IMR-90 (cell line): Measurements from ENCODE around the gene DPPA4. TPM values are rescaled to one million over a fixed set of nuclear protein-coding genes. Genes with fewer than 3 reads are reported as not detected.

ENCODE experiments used
- ATAC-seq: fragments of 200-7000 bp; cut with Tn5 transposase; 2 replicates; pipeline ENCODE4 v1.9.1; 2020; ENCODE audit warnings: low read depth, mild to moderate bottlenecking, moderate library complexity
- BruUV-seq: library from RNA; stranded (reverse); fragments of 400-500 nt; replicated peaks from 2 replicates; lab custom pipeline; 2021; lab: Mats Ljungman, UMichigan
- CTCF ChIA-PET: fragments of 300-600 bp; formaldehyde crosslinking; extraction: SDS; loops from one replicate; lab custom pipeline; 2021; ENCODE audit warnings: antibody characterized with exemption; lab: Yijun Ruan, JAX
- POLR2A ChIA-PET: fragments of 300-600 bp; sonication (Branson Sonifier 250); formaldehyde crosslinking; loops from one replicate; lab custom pipeline; 2022; ENCODE audit warnings: antibody characterized with exemption; ENCODE audit not compliant: unreplicated experiment; lab: Charles Lee
- DNase-seq: peaks from one replicate; pipeline ENCODE4 v3.0.0; 2013
- H2AFZ ChIP-seq: replicated peaks from 2 replicates; pipeline ENCODE3; 2013; ENCODE audit warnings: low read length, mild to moderate bottlenecking; ENCODE audit not compliant: poor library complexity
- H2AK5ac ChIP-seq: 2 replicates; pipeline ENCODE4 v1.6.1; 2013; ENCODE audit warnings: low read depth, low read length, inconsistent platforms
- H2AK9ac ChIP-seq: replicated peaks from 2 replicates; pipeline ENCODE3; 2013; ENCODE audit warnings: mild to moderate bottlenecking, low read depth, low read length, moderate library complexity; ENCODE audit not compliant: poor library complexity
- H2BK120ac ChIP-seq: 2 replicates; pipeline ENCODE4 v1.6.1; 2013; ENCODE audit warnings: low read depth, low read length, inconsistent platforms
- H2BK15ac ChIP-seq: 3 replicates; pipeline ENCODE4 v1.6.1; 2013; ENCODE audit warnings: low read depth, low read length, inconsistent platforms
- H2BK20ac ChIP-seq: 2 replicates; pipeline ENCODE4 v1.6.1; 2013; ENCODE audit warnings: low read depth, mild to moderate bottlenecking, inconsistent platforms, low read length, moderate library complexity
- H2BK5ac ChIP-seq: 2 replicates; pipeline ENCODE4 v1.6.1; 2013; ENCODE audit warnings: mild to moderate bottlenecking, low read depth, low read length, inconsistent platforms; ENCODE audit not compliant: poor library complexity, severe bottlenecking
- H3K14ac ChIP-seq: replicated peaks from 2 replicates; pipeline ENCODE4 v1.6.1; 2013; ENCODE audit warnings: low read depth, low read length, inconsistent platforms
- H3K18ac ChIP-seq: 2 replicates; pipeline ENCODE4 v1.6.1; 2013; ENCODE audit warnings: low read depth, low read length, control low read depth
- H3K23ac ChIP-seq: 2 replicates; pipeline ENCODE4 v1.6.1; 2013; ENCODE audit warnings: low read depth, low read length, inconsistent platforms
- H3K27ac ChIP-seq: 2 replicates; pipeline ENCODE4 v1.5.1; 2013; ENCODE audit warnings: mild to moderate bottlenecking, control low read depth, low read length; ENCODE audit not compliant: insufficient read depth
- H3K27me3 ChIP-seq: 2 replicates; pipeline ENCODE4 v1.6.1; 2013; ENCODE audit warnings: low read length; ENCODE audit not compliant: control insufficient read depth, insufficient read depth
- H3K36me3 ChIP-seq: 2 replicates; pipeline ENCODE4 v1.6.1; 2013; ENCODE audit warnings: low read length, mixed read lengths; ENCODE audit not compliant: control insufficient read depth, insufficient read depth
- H3K4ac ChIP-seq: 2 replicates; pipeline ENCODE4 v1.6.1; 2013; ENCODE audit warnings: low read depth, low read length, inconsistent platforms
- H3K4me1 ChIP-seq: 2 replicates; pipeline ENCODE4 v1.6.1; 2013; ENCODE audit warnings: low read length, mixed read lengths; ENCODE audit not compliant: control insufficient read depth, insufficient read depth
- H3K4me2 ChIP-seq: 2 replicates; pipeline ENCODE4 v1.6.1; 2013; ENCODE audit warnings: low read depth, mild to moderate bottlenecking, control low read depth, low read length, moderate library complexity
- H3K4me3 ChIP-seq: 2 replicates; pipeline ENCODE4 v1.5.1; 2013; ENCODE audit warnings: low read depth, mild to moderate bottlenecking, control low read depth, low read length, moderate library complexity; ENCODE audit not compliant: insufficient read depth
- H3K56ac ChIP-seq: 2 replicates; pipeline ENCODE4 v1.6.1; 2013; ENCODE audit warnings: low read length, inconsistent platforms; ENCODE audit not compliant: insufficient read depth; ENCODE audit errors: extremely low read depth
- H3K79me1 ChIP-seq, 2 experiments: 2 replicates each; pipeline ENCODE4 v1.6.1; 2013; ENCODE audit warnings: low read length in 2 of 2, inconsistent platforms in 1 of 2, low read depth in 1 of 2
- H3K9ac ChIP-seq: 2 replicates; pipeline ENCODE4 v1.6.1; 2013; ENCODE audit warnings: low read depth, low read length, control low read depth
- H3K9me1 ChIP-seq: 2 replicates; pipeline ENCODE4 v1.6.1; 2013; ENCODE audit warnings: low read length, inconsistent platforms; ENCODE audit not compliant: insufficient read depth
- H3K9me3 ChIP-seq: 2 replicates; pipeline ENCODE4 v1.6.1; 2013; ENCODE audit warnings: low read length; ENCODE audit not compliant: control insufficient read depth, insufficient read depth
- H4K20me1 ChIP-seq: 2 replicates; pipeline ENCODE4 v1.6.1; 2013; ENCODE audit warnings: low read length, inconsistent platforms; ENCODE audit not compliant: insufficient read depth
- H4K5ac ChIP-seq: 2 replicates; pipeline ENCODE4 v1.6.1; 2013; ENCODE audit warnings: mild to moderate bottlenecking, low read depth, low read length, control low read depth
- H4K8ac ChIP-seq, 2 experiments: 2 replicates each; pipeline ENCODE4 v1.6.1; 2013; ENCODE audit warnings: low read depth in 2 of 2, low read length in 2 of 2, control low read depth in 1 of 2, inconsistent platforms in 1 of 2
- H4K91ac ChIP-seq: 2 replicates; pipeline ENCODE4 v1.6.1; 2013; ENCODE audit warnings: low read depth, low read length, inconsistent platforms; ENCODE audit not compliant: insufficient read depth
- FOS ChIP-seq: fragments of 150-350 bp; IDR thresholded peaks from 2 replicates; pipeline ENCODE4 v1.6.1; 2016; ENCODE audit warnings: low read depth, low read length
- MXI1 ChIP-seq: IDR thresholded peaks from 2 replicates; pipeline ENCODE4 v1.6.1; 2012; ENCODE audit warnings: low read depth, mild to moderate bottlenecking, low read length, moderate library complexity, borderline replicate concordance
- POLR2A ChIP-seq: IDR thresholded peaks from 2 replicates; pipeline ENCODE4 v1.6.1; 2012; ENCODE audit warnings: mild to moderate bottlenecking, low read depth, low read length
- RCOR1 ChIP-seq: IDR thresholded peaks from 2 replicates; pipeline ENCODE4 v1.6.1; 2012; ENCODE audit warnings: mild to moderate bottlenecking, low read length, improper control_type of control experiment; ENCODE audit not compliant: insufficient replicate concordance
- RFX5 ChIP-seq: IDR thresholded peaks from 2 replicates; pipeline ENCODE4 v1.8.0; 2012; ENCODE audit warnings: low read depth, mild to moderate bottlenecking, low read length, moderate library complexity
- SMC3 ChIP-seq: fragments of 150-350 bp; IDR thresholded peaks from 2 replicates; pipeline ENCODE4 v1.6.1; 2016; ENCODE audit warnings: low read depth, mild to moderate bottlenecking, antibody characterized with exemption, low read length, moderate library complexity
- WGBS, 2 experiments: methylation state at CpG; one replicate each; pipeline versions ENCODE4 v1.1.5 to v1.1.7; 2013; ENCODE audit warnings: missing lambda C conversion rate in 2 of 2; ENCODE audit not compliant: insufficient read length in 1 of 2; ENCODE audit errors: extremely low coverage in 2 of 2; 5-methylcytosine and 5-hydroxymethylcytosine counted together
- dilution Hi-C: fragments of 300-500 bp; cut with HindIII; formaldehyde crosslinking; loops from one replicate; pipeline ENCODE4 v1.14.3; 2018; ENCODE audit warnings: low sequenced_read_pairs; ENCODE audit not compliant: unreplicated experiment
- in situ Hi-C: fragments of 300-500 bp; cut with MboI; formaldehyde crosslinking; loops from 3 replicates; pipeline ENCODE4 v1.14.3; 2019; ENCODE audit warnings: low sequenced_read_pairs, inconsistent platforms, mixed read lengths
- intact Hi-C: fragments of 100-400 bp; cut with micrococcal nuclease; formaldehyde crosslinking; loops from 2 replicates; pipeline ENCODE4 v1.10.0; 2022
- polyA plus RNA-seq, 3 experiments: library from polyadenylated mRNA; depleted of rRNA; stranded (reverse); fragments of >200 nt; gene quantifications; 2 replicates each; pipeline ENCODE4 v1.2.3, GENCODE V29; 2012; ENCODE audit warnings: low replicate concordance in 1 of 3
- total RNA-seq: library from RNA; depleted of rRNA; stranded (reverse); fragments of >200 nt; gene quantifications from 2 replicates; pipeline ENCODE4 v1.2.3, GENCODE V29; 2012

DPPA4 gene
- total and polyA plus RNA-seq, 2 of the 4 experiments (the other 2 are of a cell fraction) = 0.02 TPM; not detected in 1

GRCh38 chr3:109346099-109346498, 8.8 kb upstream of the DPPA4 start:
- Histone ChIP-seq H3K9ac (no peak overlapping the region), H3K18ac (no peak overlapping the region), H3K36me3 (no peaks in the 10 kb centered on the region)

More at GRCh38 chr3:109346099-109346498, 8.8 kb upstream of the DPPA4 start:
- Histone ChIP-seq H3K4me1 (no peaks in the 10 kb centered on the region), H3K4me2 (no peak overlapping the region), H3K56ac (no peak overlapping the region), H2AK5ac (no peak overlapping the region), H3K79me1 (no peaks in the 10 kb centered on the region), H3K4me3 (no peak overlapping the region), H3K14ac (no peak overlapping the region), H4K5ac (no peak overlapping the region), H2AK9ac (no peak overlapping the region), H4K8ac (no peak overlapping the region), H3K4ac (no peak overlapping the region), H3K9me3 (peaks cover 2% of the 10 kb centered on the region), H2BK120ac (no peak overlapping the region), H2AFZ (no peak overlapping the region), H2BK15ac (no peak overlapping the region), H3K23ac (no peak overlapping the region), H3K27ac (no peak overlapping the region), H2BK5ac (no peak overlapping the region), H3K9me1 (no peaks in the 10 kb centered on the region), H4K91ac (no peak overlapping the region), H4K20me1 (no peaks in the 10 kb centered on the region), H2BK20ac (no peak overlapping the region), H3K27me3 (no peaks in the 10 kb centered on the region)
- no peak for TF ChIP-seq RCOR1
- TF ChIP-seq SMC3 = no peak
- TF ChIP-seq POLR2A = no peak
- TF ChIP-seq FOS = no peak
- TF ChIP-seq RFX5 = no peak
- TF ChIP-seq MXI1 = no peak
- ChIA-PET POLR2A (no interaction called here), CTCF (no interaction called here)
- no TSS peak for BruUV-seq
- ATAC-seq (no peak), DNase-seq (no peak)
- dilution Hi-C loops = no loop called here
- in situ Hi-C loops = no loop called here
- intact Hi-C loops = no loop called here
- WGBS, 2 experiments = 0% methylated on average over 1 of the region's 4 CpGs; no CpG with 5 or more reads in 1 of the 2 experiments
